Neuron (in vitro differentiated cells): Measurements from ENCODE around the gene FOXP4.

Source experiments
- H2AFZ ChIP-seq: one replicate; pipeline ENCODE4 v1.6.1; 2013; ENCODE audit warnings: low read depth, mild to moderate bottlenecking, inconsistent platforms, low read length, moderate library complexity
- H3K27me3 ChIP-seq: one replicate; pipeline ENCODE4 v1.6.1; 2013; ENCODE audit warnings: low read length; ENCODE audit not compliant: insufficient read depth
- H3K36me3 ChIP-seq: one replicate; pipeline ENCODE4 v1.6.1; 2013; ENCODE audit warnings: low read length; ENCODE audit not compliant: insufficient read depth
- H3K4me1 ChIP-seq: one replicate; pipeline ENCODE4 v1.6.1; 2013; ENCODE audit warnings: low read length; ENCODE audit not compliant: insufficient read depth
- H3K4me3 ChIP-seq: 2 replicates; pipeline ENCODE4 v1.5.1; 2013; ENCODE audit warnings: mild to moderate bottlenecking, low read length, moderate library complexity
- H3K9me3 ChIP-seq: one replicate; pipeline ENCODE4 v1.6.1; 2013; ENCODE audit warnings: low read length

The FOXP4 gene

DNA sequence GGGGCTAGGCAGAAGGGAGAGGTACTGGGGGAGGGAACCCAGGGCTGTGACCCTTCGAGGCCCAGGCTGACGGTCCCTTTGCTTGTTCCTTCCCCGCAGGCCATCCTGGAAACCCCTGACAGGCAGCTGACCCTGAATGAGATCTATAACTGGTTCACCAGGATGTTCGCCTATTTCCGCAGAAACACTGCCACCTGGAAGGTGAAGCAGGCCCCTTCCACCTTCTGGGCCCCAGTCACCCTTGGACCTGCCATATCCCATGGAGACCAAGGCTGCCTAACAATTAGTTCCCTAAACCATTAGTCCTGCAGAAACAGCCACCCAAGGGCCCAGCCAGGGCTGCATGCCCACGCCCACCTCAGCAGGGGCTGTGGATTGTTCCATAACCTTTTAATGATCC lies 44.9 kb downstream of the FOXP4 start:
- Histone ChIP-seq H3K9me3 (no peaks in the 10 kb centered on the region), H3K4me3 (no peak overlapping the region), H3K27me3 (no peaks in the 10 kb centered on the region), H2AFZ (no peak overlapping the region), H3K36me3 (peaks cover 87% of the 10 kb centered on the region), H3K4me1 (peaks cover 8% of the 10 kb centered on the region)

DNA sequence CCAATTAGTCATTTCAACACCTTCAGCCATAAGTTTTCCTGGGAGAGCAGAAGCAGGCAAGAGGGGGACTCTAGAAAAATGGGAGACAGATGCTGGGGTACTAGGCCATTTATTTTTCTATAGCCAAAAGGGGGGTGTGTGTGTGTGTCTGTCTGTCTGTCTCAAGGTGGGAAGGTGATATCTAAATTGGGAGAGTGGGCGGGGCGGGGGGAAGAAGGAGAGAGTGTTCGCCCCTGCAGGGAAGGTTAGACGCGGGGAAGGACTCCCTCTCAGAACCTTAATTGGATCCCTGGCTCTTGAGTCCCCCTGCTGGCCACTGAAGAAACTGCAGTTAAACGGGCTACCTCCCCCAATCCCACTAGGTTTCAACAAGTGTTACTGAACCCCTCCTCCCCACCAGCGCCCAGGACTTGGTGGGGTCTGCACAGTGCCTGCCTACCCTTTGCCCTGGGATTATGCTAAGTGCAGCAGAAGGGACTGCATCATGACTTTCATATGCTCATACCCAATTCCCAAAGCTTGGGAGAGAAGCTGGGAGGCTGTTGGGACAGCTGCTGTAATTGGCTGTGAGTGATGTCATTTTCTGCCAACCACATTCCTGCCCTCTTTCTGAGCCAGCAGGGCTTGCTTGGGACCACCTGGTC lies 45.8 kb downstream of the FOXP4 start:
- Histone ChIP-seq H3K27me3 (no peaks in the 10 kb centered on the region), H3K9me3 (no peaks in the 10 kb centered on the region), H2AFZ (no peak overlapping the region), H3K36me3 (peaks cover 89% of the 10 kb centered on the region), H3K4me3 (no peak overlapping the region), H3K4me1 (peaks cover 5% of the 10 kb centered on the region)

DNA sequence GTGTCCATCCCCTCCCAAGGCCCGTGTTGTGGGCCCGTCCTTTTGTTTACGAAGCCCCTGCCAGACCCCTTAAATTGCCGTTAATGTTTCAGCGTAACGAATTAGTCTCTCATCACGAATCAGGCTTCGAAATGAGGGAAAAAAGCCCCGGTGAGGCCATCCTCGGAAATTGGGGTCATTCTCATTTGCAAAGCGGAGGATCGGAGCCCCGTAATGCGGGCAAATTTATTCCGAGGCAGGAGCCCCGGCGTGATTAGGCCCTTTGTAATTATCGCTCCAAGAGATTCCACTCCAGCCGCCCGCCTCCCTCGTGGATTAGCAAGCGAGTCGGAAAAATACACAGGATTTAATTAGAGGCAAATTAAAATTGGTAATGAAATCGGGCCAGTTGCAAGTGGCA lies 47.2 kb downstream of the FOXP4 start:
- H3K4me1 ChIP-seq, result peaks cover 5% of the 10 kb centered on the region
- H3K9me3 ChIP-seq, result no peaks in the 10 kb centered on the region
- H3K27me3 ChIP-seq, result no peaks in the 10 kb centered on the region
- H3K36me3 ChIP-seq, result peaks cover 86% of the 10 kb centered on the region
- H3K4me3 ChIP-seq, result no peak overlapping the region
- no peak overlapping the region for H2AFZ ChIP-seq

GRCh38 chr6:41593839-41594238 lies 47.7 kb downstream of the FOXP4 start:
- Histone ChIP-seq H3K9me3 (no peaks in the 10 kb centered on the region), H2AFZ (no peak overlapping the region), H3K4me3 (no peak overlapping the region), H3K36me3 (peaks cover 84% of the 10 kb centered on the region), H3K27me3 (no peaks in the 10 kb centered on the region), H3K4me1 (peaks cover 5% of the 10 kb centered on the region)

- no peak overlapping the region for H2AFZ ChIP-seq
- H3K9me3 ChIP-seq, result no peaks in the 10 kb centered on the region
- no peaks in the 10 kb centered on the region for H3K27me3 ChIP-seq
- H3K4me3 ChIP-seq, result no peak overlapping the region
- peaks cover 5% of the 10 kb centered on the region for H3K4me1 ChIP-seq
- H3K36me3 ChIP-seq, result peaks cover 82% of the 10 kb centered on the region
These were observed 48.1 kb downstream of the FOXP4 start for GRCh38 chr6:41594326-41594725.

- no peak overlapping the region for H3K4me3 ChIP-seq
- H3K9me3 ChIP-seq, result no peaks in the 10 kb centered on the region
- no peak overlapping the region for H2AFZ ChIP-seq
- H3K36me3 ChIP-seq, result peaks cover 77% of the 10 kb centered on the region
- peaks cover 5% of the 10 kb centered on the region for H3K4me1 ChIP-seq
- no peaks in the 10 kb centered on the region for H3K27me3 ChIP-seq
These were observed 48.6 kb downstream of the FOXP4 start for GRCh38 chr6:41594766-41595165.

- Histone ChIP-seq H3K4me3 (no peak overlapping the region), H3K4me1 (peaks cover 5% of the 10 kb centered on the region), H3K9me3 (no peaks in the 10 kb centered on the region), H3K27me3 (no peaks in the 10 kb centered on the region), H3K36me3 (peaks cover 73% of the 10 kb centered on the region), H2AFZ (no peak overlapping the region)
These were observed 49.0 kb downstream of the FOXP4 start for GRCh38 chr6:41595166-41595565.

DNA sequence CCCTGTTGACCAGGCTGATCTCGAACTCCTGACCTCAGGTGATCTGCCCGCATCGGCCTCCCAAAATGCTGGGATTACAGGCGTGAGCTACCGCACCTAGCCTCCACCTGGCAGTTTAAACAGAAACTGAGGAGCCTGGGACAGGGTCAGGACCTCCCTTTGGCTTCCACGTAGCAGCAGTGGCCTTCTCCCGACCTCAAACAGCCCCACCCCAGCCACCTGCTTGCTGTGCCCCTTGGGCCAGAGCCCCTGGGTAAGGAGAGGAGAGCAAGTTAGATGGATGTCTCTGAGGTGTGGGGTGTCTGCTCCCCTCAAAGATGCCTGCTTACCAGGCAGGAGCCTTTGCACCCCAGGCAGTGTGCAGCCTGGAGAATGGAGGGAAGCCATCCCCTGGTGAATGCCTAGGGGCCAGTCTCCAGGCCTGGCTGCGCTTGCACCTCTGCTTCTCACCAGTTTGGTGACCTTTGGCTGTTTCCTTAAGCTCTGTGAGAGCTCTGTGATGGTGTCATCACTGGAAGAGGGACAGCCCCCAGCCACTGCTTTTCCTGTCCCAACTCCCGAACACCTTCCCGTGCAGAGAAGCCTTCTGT lies 50.0 kb downstream of the FOXP4 start:
- Histone ChIP-seq H3K4me3 (no peak overlapping the region), H3K9me3 (no peaks in the 10 kb centered on the region), H3K4me1 (peaks cover 3% of the 10 kb centered on the region), H3K27me3 (no peaks in the 10 kb centered on the region), H2AFZ (no peak overlapping the region), H3K36me3 (peaks cover 63% of the 10 kb centered on the region)

GRCh38 chr6:41596807-41597206 lies 50.6 kb downstream of the FOXP4 start:
- H3K9me3 ChIP-seq, result no peaks in the 10 kb centered on the region
- H2AFZ ChIP-seq, result no peak overlapping the region

DNA sequence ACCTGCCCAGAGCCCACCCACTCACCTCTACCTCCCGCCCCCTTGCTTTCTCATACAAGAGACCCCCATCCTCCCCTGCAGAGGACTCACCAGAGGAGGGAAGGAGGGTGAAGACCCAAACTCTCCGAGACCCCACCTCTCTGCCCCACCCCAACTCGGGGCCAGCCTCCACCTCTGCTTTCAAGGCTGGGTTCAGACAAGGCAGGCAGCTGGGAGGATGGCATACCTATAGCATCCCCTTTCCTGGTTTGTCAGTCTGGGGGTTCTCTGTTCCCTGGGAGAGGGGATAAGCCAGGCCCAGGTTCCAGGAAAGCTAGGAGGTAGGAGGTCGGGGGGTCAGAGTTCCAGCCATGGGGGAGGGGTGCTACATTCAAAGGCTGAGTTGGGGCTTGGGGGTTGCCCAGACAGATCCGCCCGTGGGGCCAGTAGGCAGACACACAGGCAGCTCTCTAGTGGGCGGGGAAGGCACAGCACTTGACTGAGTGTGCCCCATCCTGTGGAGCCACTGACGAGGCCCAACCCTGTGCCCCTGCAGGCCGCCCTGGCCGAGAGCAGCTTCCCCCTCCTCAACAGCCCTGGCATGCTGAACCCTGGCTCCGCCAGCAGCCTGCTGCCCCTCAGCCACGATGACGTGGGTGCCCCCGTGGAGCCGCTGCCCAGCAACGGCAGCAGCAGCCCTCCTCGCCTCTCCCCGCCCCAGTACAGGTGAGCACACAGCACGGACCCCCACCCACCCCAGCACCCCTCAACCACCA lies 51.2 kb downstream of the FOXP4 start:
- H3K36me3 ChIP-seq, result peaks cover 52% of the 10 kb centered on the region
- H2AFZ ChIP-seq, result no peak overlapping the region
- no peak overlapping the region for H3K4me3 ChIP-seq
- H3K9me3 ChIP-seq, result no peaks in the 10 kb centered on the region
- H3K27me3 ChIP-seq, result no peaks in the 10 kb centered on the region
- peaks cover 8% of the 10 kb centered on the region for H3K4me1 ChIP-seq

More at GRCh38 chr6:41596807-41597206, 50.6 kb downstream of the FOXP4 start:
- Histone ChIP-seq H3K36me3 (peaks cover 57% of the 10 kb centered on the region), H3K4me3 (no peak overlapping the region), H3K27me3 (no peaks in the 10 kb centered on the region), H3K4me1 (peaks cover 4% of the 10 kb centered on the region)

DNA sequence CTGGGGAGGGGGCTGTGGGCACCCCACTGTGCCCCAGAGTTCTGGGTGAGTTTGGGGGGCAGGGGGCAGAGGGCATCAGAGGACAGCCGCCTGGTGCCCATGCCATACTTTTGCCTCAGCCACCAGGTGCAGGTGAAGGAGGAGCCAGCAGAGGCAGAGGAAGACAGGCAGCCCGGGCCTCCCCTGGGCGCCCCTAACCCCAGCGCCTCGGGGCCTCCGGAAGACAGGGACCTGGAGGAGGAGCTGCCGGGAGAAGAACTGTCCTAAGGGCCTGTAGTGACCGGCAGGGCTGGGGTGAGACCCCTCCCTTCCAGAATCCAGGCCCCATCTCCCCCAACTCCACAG lies 52.5 kb downstream of the FOXP4 start:
- Histone ChIP-seq H3K36me3 (peaks cover 40% of the 10 kb centered on the region), H3K27me3 (no peaks in the 10 kb centered on the region), H3K4me3 (no peak overlapping the region), H3K4me1 (peaks cover 13% of the 10 kb centered on the region), H2AFZ (no peak overlapping the region), H3K9me3 (no peaks in the 10 kb centered on the region)

DNA sequence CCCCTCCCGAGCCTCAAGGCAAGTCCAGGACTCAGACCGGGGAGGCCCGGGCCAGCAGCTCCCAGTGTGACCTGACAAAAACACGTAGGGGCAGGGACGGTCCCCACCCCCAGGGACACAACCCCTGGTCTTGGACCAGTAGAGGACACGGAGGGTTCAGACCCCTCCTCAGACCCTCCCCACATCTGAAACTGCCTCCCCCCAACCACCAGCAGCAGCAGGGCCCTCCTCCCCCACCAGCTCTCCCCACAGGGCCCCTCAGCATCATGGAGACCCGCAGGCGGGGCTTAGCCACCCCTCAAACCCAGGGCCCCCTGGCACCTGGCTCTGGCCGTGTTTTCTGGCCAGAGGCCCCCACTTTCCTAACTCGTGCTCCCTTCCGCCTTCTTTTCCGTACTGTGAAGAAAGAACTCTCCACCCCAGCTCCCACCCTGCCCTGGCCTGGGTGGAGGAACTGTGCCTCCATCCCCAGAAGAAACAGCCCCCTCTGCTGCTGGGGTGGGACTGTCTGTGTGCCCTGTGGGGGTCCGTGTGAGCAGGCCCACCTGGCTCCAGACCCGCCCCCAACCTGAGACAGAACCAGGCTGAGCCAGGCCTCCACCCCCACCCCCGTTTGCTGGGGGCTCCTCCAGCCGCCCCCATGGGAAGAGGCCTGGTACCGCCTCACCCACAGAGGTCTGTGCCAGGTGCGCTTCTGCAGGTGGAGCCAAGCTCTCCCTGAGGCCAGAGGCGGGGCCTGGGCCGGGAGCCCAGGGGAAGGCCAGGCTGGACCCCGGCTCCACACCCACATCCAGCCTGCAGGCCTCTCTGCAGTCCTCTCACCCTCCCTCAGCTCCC lies 53.1 kb downstream of the FOXP4 start:
- Histone ChIP-seq H3K4me3 (no peak overlapping the region), H3K4me1 (peaks cover 13% of the 10 kb centered on the region), H2AFZ (no peak overlapping the region), H3K27me3 (no peaks in the 10 kb centered on the region), H3K36me3 (peaks cover 34% of the 10 kb centered on the region), H3K9me3 (no peaks in the 10 kb centered on the region)
